Osteocyte (in vitro differentiated cells): ENCODE measurements around the gene DOP1B. TPM values are rescaled to one million over a fixed set of nuclear protein-coding genes. Genes with fewer than 3 reads are reported as not detected.

Experiments used
- DNase-seq: peaks from one replicate; pipeline ENCODE4 v3.0.0; 2021; ENCODE audit warnings: mixed read lengths; ENCODE audit not compliant: unreplicated experiment; ENCODE audit errors: extremely low spot score
- H3K27ac Mint-ChIP-seq: one replicate; pipeline ENCODE4 v1.8.0; 2021; ENCODE audit warnings: mild to moderate bottlenecking, mixed read lengths; ENCODE audit not compliant: unreplicated experiment
- H3K27me3 Mint-ChIP-seq: one replicate; pipeline ENCODE4 v1.8.0; 2021; ENCODE audit warnings: mixed read lengths; ENCODE audit not compliant: unreplicated experiment
- H3K36me3 Mint-ChIP-seq: one replicate; pipeline ENCODE4 v1.8.0; 2021; ENCODE audit warnings: mixed read lengths; ENCODE audit not compliant: unreplicated experiment
- H3K4me1 Mint-ChIP-seq: one replicate; pipeline ENCODE4 v1.8.0; 2021; ENCODE audit warnings: mixed read lengths; ENCODE audit not compliant: unreplicated experiment
- H3K4me3 Mint-ChIP-seq: one replicate; pipeline ENCODE4 v1.8.0; 2021; ENCODE audit warnings: mild to moderate bottlenecking, moderate library complexity, mixed read lengths; ENCODE audit not compliant: unreplicated experiment
- H3K9me3 Mint-ChIP-seq: one replicate; pipeline ENCODE4 v1.8.0; 2021; ENCODE audit warnings: mixed read lengths; ENCODE audit not compliant: unreplicated experiment
- CTCF ChIP-seq: fragments of 200-600 bp; sonication (generic); IDR thresholded peaks from 2 replicates; pipeline ENCODE4 v1.5.0; 2021; ENCODE audit warnings: antibody characterized with exemption, mild to moderate bottlenecking, moderate library complexity
- total RNA-seq: library from RNA; stranded (reverse); gene quantifications from 2 replicates; pipeline ENCODE4 v1.2.1, GENCODE V29; 2021

Gene DOP1B
- total RNA-seq, 1 donor from 2014 or later, result 14.3 TPM

DNA sequence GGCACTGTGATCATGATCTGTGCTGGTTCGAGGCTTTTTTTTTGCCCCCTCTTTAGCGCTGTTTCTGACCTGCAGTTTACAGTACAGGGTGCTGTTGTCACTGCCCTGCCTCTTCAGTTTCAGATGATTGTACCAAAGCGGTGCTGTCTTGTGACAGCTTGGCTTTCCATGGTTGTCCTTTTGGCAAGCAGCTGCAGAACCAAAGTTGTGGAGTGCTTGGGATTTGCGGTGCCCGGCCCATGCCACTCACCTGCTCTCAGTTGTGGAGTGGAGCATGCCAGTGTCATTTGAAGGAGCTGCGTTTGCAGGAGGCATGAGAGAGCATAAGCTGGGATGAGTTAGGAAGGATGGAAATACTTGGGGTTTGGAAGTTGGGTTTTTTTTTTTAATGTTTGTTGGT, 48.4 kb downstream of the DOP1B start:
- no peak overlapping the region for H3K4me3 Mint-ChIP-seq
- H3K27me3 Mint-ChIP-seq, result no peaks in the 10 kb centered on the region
- no peak for TF ChIP-seq CTCF
- H3K27ac Mint-ChIP-seq, result no peak overlapping the region
- peaks cover 43% of the 10 kb centered on the region for H3K4me1 Mint-ChIP-seq
- H3K36me3 Mint-ChIP-seq, result peaks cover 3% of the 10 kb centered on the region
- H3K9me3 Mint-ChIP-seq, result no peaks in the 10 kb centered on the region
- no peak for DNase-seq

- Mint-ChIP-seq H3K27ac (no peak overlapping the region), H3K27me3 (no peaks in the 10 kb centered on the region), H3K4me1 (peaks cover 52% of the 10 kb centered on the region), H3K9me3 (no peaks in the 10 kb centered on the region), H3K36me3 (no peaks in the 10 kb centered on the region), H3K4me3 (no peak overlapping the region)
- DNase-seq, result no peak
- TF ChIP-seq CTCF, result no peak
Measured at GRCh38 chr21:36205962-36206361, 49.3 kb downstream of the DOP1B start.

Other genes with a start within 250 kb of the DOP1B start
- 16.4 and 16.6 TPM in 2 replicates for gene SETD4, start 96.3 kb upstream of the DOP1B start, total RNA-seq
- gene CBR1, start 86.8 kb upstream of the DOP1B start, total RNA-seq, result 17.2 and 18.0 TPM in 2 replicates
- gene CBR3, start 21.7 kb upstream of the DOP1B start, total RNA-seq, result 7.5 and 7.9 TPM in 2 replicates
- 27.8 and 31.1 TPM in 2 replicates for gene MORC3, start 163.4 kb downstream of the DOP1B start, total RNA-seq
- gene CHAF1B, start 228.6 kb downstream of the DOP1B start, total RNA-seq, result 4.9 and 5.5 TPM in 2 replicates